SKM-1 treated with dmso at 0.1 percent for 144 hours (cell line): ENCODE measurements around the gene EIF4E1B.
"Not testable (repeated sequence)": the region's sequence is repeated elsewhere in the genome, so short reads cannot be mapped to it uniquely, and the experiment has no call there.

Experiments
- DNase-seq: peaks from one replicate; lab custom pipeline; 2025; ENCODE audit not compliant: unreplicated experiment; lab: John Stamatoyannopoulos, UW

EIF4E1B gene, protein sequence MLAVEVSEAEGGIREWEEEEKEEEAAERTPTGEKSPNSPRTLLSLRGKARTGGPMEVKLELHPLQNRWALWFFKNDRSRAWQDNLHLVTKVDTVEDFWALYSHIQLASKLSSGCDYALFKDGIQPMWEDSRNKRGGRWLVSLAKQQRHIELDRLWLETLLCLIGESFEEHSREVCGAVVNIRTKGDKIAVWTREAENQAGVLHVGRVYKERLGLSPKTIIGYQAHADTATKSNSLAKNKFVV

GRCh38 chr5:176629853-176630680 is at the start of gene EIF4E1B, which contains the start of gene SNCB:
Gene EIF4E1B, plus strand, starts transcription at chr5:176630675. Its CDS starts 12,113 bp downstream, at chr5:176642788.
Gene SNCB, minus strand, starts transcription at chr5:176630534. Its CDS starts 880 bp downstream, at chr5:176629654.
- no peak for DNase-seq

DNA sequence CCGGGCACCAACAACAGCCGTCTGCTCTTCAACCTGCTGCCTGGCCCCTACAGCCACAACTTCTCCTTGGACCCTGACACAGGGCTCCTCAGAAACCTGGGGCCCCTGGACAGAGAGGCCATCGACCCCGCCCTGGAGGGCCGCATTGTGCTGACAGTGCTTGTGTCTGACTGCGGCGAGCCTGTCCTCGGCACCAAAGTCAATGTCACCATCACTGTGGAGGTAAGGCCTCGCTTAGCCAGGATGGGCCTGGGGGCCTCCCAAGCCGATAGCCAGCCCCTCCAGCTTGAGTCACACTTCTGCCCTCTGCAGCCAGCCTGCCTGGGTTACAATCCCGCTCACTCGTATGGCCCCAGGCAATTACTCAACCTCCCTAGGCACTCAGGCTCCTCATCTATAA is 49.1 kb upstream of the EIF4E1B start:
- DNase-seq: no peak

DNA sequence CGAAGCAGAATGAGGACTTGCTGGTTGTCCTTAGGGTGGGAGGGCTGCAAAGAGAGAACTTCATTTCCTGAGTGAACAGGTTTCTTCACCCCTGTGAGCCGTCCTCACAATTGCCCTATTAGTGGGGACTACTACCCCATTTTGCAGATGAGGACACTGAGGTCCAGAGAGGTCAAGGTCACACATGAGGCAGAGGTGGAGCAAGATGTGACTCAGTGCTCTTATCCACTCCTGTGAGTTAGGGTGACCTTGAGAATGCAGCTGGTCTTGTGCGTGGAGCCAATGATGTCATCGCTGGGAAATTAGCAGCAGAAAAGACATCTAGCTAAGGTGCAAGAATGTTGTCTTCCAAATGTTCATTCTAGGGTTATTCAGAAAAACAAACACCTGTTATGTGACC is 47.4 kb upstream of the EIF4E1B start:
- DNase-seq: no peak

DNA sequence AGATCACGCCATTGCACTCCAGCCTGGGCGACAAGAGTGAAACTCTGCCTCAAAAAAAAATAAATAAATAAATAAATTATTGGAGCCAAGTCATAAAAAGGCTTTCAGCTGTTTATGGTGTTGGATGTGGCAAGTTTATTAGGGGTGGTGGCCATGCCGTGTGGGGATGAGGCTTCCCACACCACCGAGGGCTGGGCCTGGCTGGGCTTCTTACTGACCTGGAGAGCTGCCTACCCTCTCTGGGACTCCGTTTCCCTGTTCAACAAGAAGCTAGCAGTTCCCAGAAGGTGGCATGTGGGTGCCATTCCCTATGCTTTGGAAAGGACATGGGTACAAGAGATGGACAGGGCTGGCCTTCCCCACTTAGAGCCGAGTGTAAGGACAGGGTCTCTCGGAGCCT is 43.1 kb upstream of the EIF4E1B start:
- no peak for DNase-seq

- DNase-seq: no peak
Measured at GRCh38 chr5:176588297-176588696, 42.2 kb upstream of the EIF4E1B start.

DNA sequence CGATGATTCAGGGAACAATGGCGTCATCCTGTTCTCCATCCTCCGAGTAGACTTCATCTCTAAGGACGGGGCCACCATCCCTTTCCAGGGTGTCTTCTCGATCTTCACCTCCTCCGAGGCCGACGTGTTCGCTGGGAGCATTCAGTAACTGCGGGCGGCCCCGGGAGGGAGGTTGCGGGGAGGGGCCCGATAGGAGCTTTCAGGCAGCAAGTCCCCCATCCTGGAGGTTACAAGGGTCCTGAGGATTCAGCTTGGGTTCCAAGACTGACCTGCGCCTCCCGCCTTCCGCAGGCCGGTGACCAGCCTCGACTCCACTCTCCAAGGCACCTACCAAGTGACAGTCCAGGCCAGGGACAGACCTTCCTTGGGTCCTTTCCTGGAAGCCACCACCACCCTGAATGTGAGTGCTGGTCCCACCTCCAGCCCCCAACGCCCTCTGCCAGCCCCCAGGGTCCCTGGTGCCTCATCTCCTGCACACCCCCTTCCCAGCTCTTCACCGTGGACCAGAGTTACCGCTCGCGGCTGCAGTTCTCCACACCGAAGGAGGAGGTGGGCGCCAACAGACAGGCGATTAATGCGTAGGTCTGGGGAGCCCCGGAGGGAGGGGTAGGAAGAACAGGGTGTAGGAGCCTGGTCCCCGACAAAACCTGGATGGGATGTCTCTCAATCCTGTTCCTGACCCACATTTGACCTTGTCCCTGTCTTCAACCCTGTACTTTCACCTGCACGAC is 41.3 kb upstream of the EIF4E1B start:
- no peak for DNase-seq

DNA sequence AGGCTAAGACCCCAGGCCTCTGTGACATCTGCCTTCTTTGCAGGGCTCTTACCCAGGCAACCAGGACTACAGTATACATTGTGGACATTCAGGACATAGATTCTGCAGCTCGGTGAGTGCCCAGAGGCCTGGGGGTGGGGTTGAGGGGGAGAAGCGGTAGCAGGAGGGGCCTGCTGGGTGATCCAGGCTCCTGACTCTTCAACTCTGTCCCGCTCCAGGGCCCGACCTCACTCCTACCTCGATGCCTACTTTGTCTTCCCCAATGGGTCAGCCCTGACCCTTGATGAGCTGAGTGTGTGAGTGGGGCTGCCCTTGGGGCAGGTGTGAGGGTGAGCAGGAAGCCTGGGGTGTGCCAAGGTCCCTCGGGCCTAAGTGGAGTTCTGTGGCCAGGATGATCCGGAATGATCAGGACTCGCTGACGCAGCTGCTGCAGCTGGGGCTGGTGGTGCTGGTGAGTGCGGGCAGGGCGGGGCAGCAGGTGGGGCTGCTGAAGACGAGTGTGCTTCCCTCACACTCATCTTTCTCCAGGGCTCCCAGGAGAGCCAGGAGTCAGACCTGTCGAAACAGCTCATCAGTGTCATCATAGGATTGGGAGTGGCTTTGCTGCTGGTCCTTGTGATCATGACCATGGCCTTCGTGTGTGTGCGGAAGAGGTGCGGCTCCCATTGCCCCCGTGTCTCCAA is 40.3 kb upstream of the EIF4E1B start:
- no peak for DNase-seq

DNA sequence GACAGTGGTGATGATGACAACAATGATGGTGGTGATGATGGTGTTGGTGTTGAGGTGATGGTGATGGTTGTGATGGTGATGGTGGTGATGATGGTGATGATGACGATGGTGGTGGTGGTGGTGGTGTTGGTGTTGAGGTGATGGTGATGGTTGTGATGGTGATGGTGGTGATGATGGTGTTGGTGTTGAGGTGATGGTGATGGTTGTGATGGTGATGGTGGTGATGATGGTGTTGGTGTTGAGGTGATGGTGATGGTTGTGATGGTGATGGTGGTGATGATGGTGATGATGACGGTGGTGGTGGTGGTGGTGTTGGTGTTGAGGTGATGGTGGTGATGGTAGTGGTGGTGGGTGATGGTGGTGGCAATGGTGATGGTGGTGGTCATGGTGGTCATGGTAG is 38.8 kb upstream of the EIF4E1B start:
- not testable (repeated sequence) for DNase-seq

- DNase-seq: no peak
Measured at GRCh38 chr5:176592573-176592972, 37.9 kb upstream of the EIF4E1B start.

DNA sequence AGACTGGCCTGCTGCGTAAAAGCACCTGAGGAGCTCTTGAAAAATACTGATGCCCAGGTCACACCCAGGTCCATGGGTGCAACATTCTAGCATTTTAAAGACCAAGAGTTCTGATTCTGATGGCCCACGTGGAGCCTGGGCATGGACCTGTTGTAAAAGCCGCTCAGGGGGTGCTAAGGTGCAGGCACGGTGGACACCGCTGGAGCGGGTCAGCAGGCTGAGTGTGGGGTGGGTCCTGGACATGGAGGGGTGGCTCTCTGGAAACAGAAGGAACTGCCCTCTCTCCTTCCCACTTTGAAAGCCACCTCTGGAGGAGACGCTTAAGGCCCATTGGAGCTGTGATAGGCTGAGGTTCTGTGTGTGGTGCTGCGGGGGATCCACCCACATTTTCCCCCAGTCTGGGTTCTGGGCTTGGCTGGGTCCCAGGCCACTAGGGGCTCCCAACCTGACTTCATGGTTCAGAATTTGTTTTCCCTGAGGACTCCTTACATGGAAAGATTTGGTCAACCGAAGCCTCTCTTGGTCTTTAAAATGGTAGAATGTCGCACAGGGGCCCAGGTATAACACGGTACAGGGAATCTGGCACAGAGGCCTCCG is 37.1 kb upstream of the EIF4E1B start:
- no peak for DNase-seq

GRCh38 chr5:176594554-176594953 is 35.9 kb upstream of the EIF4E1B start:
- no peak for DNase-seq

GRCh38 chr5:176595386-176595943 is 35.0 kb upstream of the EIF4E1B start:
- no peak for DNase-seq

DNA sequence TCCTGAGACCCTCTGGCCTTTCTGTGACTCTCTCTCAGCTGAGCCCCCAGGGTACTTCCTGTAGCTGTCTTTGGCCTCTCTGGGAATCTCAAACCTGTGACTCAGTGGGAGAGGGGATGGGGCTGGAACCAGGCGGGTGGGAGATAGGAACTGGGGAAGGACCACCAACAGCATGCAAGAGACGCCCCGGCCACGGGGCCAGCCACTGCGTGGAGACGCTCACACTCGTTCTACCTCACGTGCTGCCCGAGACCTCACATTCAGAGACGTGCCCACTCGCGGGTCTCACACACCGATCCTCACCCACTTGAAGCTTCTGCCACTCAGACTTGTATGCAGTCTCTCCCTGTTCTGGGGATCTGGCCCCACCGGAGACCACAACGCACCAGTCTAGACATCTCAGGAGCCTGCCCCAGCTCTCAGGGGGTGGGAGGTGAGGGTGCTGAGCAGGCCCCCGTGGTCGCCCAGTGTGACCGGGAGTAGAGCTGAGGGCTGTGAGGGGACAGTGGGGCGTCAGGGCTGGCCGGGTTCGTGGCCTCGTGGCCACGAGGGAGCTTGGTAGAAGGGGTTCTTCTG is 34.3 kb upstream of the EIF4E1B start:
- DNase-seq: no peak

GRCh38 chr5:176596689-176597416 is 33.6 kb upstream of the EIF4E1B start:
- no peak for DNase-seq

DNA sequence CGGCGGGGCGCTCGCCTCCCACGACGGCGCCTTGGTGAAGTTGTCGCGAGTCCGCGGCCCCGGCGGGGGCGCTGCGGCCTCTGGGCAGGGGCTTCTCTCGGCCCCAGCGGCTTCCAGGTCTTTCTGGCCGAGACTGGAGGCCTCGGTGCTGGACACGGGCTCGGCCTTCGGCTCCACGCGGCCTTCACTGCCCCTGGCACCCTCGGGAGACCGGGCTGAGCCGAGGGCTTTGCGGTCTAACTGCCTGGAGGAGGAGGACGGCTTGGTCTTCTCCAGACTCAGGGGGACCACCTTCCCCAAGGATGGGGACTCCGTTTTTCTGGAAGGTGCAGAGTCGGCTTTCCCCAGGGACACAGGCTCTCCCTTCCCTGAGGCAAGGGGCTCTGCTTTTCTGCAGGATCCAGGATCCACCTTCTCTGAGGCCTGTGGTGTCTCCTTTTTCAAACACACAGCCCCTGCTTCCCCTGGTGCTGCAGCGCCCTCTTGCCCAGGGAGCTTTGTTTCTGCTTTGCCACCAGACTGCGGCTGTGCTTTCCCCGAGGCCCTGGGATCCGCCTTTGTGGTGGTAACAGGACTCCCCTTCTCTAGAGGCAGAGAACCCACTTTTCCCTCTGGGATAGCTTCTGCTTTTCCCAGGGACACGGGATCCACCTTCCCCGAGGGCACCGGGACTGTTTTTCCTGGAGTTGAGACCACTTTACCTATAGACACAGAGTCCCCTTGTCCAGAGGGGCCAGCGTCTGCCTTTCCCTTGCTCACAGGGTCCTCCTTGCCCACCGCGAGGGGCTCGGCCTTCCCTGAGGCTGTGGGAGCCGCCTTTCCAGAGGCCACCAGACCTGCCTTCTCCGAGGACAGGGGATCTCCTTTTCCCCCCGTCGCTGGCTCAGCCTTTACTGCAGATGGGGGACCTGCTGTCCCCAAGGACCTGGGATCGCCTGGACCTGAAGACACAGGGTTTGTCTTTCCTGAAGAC is 32.8 kb upstream of the EIF4E1B start:
- no peak for DNase-seq

- DNase-seq: not testable (repeated sequence)
Measured at GRCh38 chr5:176599749-176600430, 30.6 kb upstream of the EIF4E1B start.

DNA sequence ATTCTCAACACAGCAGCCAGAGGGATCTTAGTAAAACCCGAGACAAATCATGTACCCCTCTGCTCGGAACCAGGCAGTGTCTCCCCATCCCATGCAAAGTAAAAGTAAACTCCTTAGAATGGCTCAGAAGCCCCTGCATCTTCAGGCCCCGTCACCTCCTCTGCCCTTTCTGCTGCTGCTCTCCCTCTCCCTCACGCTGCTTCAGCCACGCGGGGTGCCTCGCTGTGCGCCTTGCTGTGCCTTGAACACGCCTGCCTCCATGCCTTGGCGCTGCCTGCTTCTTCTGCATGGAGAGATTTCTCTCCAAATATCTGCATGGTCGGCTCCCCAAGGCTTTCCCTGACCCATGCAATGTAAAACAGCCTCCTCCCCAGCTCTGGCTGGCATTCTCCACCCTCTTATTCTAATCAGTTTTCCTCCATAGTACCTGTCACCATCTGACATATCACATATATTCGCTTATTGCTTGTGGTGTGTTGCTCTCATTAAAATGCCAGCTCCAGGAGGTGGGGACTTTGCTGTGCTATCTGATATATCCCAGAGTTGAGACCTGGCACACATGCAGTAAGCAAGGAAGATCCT is 28.5 kb upstream of the EIF4E1B start:
- DNase-seq: no peak
